ENCODE results near the gene VAV3. TPM values are rescaled to one million over a fixed set of nuclear protein-coding genes. Genes with fewer than 3 reads are reported as not detected.

Gene VAV3
- total RNA-seq, 1 experiment from 2014 or later = 10.0 TPM

GRCh38 chr1:107788206-107789202, 176.5 kb downstream of the VAV3 start:
- no peaks in the 10 kb centered on the region for H3K27me3 Mint-ChIP-seq (ENCODE audit: low read depth)
- no peaks in the 10 kb centered on the region for H3K36me3 Mint-ChIP-seq
- ChIA-PET CTCF (interaction anchor here (1.2 kb wide), 1 partner anchor 337 kb away, joined by 5 read pairs; no protein-coding TSS in a partner anchor), POLR2A (no interaction called here)
- H3K4me3 Mint-ChIP-seq = no peak overlapping the region
- no peak overlapping the region for H3K27ac Mint-ChIP-seq
- peaks cover 21% of the 10 kb centered on the region for H3K4me1 Mint-ChIP-seq
- ATAC-seq (no peak), DNase-seq (ENCODE audit: low spot score) (no peak)
- TF ChIP-seq RORB (CRISPR knock-in tag; IDR thresholded peaks at IDR 0.05) = no peak
- TF ChIP-seq NFE2L1 (CRISPR knock-in tag; IDR thresholded peaks at IDR 0.05) = no peak
- TF ChIP-seq E2F5 (CRISPR knock-in tag; IDR thresholded peaks at IDR 0.05) = no peak
- TF ChIP-seq STAT6 (CRISPR knock-in tag; conservative IDR thresholded peaks at IDR 0.05; ENCODE audit: low read depth) = no peak
- no peak for TF ChIP-seq CREB1 (CRISPR knock-in tag; IDR thresholded peaks at IDR 0.05)
- no peak for TF ChIP-seq ZBTB21 (CRISPR knock-in tag; IDR thresholded peaks at IDR 0.05; ENCODE audit: borderline replicate concordance)
- no peak for TF ChIP-seq SOX15 (CRISPR knock-in tag; IDR thresholded peaks at IDR 0.05)
- no peak for TF ChIP-seq GTF2I (CRISPR knock-in tag; conservative IDR thresholded peaks at IDR 0.05)
- no peak for TF ChIP-seq NR3C1 (CRISPR knock-in tag; conservative IDR thresholded peaks at IDR 0.05; ENCODE audit: low read depth)
- TF ChIP-seq KAT7 (CRISPR knock-in tag; IDR thresholded peaks at IDR 0.05; ENCODE audit: borderline replicate concordance) = no peak
- no peak for TF ChIP-seq ZNF317 (CRISPR knock-in tag; IDR thresholded peaks at IDR 0.05; ENCODE audit: borderline replicate concordance, low read depth)
- no peak for TF ChIP-seq ETV6 (CRISPR knock-in tag; IDR thresholded peaks at IDR 0.05)
- no peaks in the 10 kb centered on the region for H3K9me3 Mint-ChIP-seq

GRCh38 chr1:107787299-107787698, 177.7 kb downstream of the VAV3 start:
- ATAC-seq (peak; percentile 96), DNase-seq (ENCODE audit: low spot score) (peak; percentile 48)
- Mint-ChIP-seq H3K27me3 (ENCODE audit: low read depth) (no peaks in the 10 kb centered on the region), H3K4me1 (peaks cover 23% of the 10 kb centered on the region), H3K36me3 (no peaks in the 10 kb centered on the region), H3K27ac (no peak overlapping the region), H3K4me3 (no peak overlapping the region), H3K9me3 (no peaks in the 10 kb centered on the region)
- CTCF ChIA-PET = interaction anchor here (1.0 to 13.2 kb wide), 5 partner anchors 80 to 529 kb away, joined by 3 to 185 read pairs (median 5); no protein-coding TSS in a partner anchor
- no peak for TF ChIP-seq NR2C2 (CRISPR knock-in tag; IDR thresholded peaks at IDR 0.05)
- POLR2A ChIA-PET = no interaction called here

GRCh38 chr1:107786203-107786845, 178.7 kb downstream of the VAV3 start:
- no peak for ATAC-seq
- no peaks in the 10 kb centered on the region for H3K27me3 Mint-ChIP-seq (ENCODE audit: low read depth)

More at GRCh38 chr1:107786203-107786845, 178.7 kb downstream of the VAV3 start:
- ChIA-PET POLR2A (no interaction called here), CTCF (interaction anchor here (13.2 kb wide), 1 partner anchor 339 kb away, joined by 185 read pairs; no protein-coding TSS in a partner anchor)
- H3K36me3 Mint-ChIP-seq = no peaks in the 10 kb centered on the region
- peaks cover 26% of the 10 kb centered on the region for H3K4me1 Mint-ChIP-seq
- DNase-seq (ENCODE audit: low spot score) = no peak
- H3K27ac Mint-ChIP-seq = no peak overlapping the region
- TF ChIP-seq HMGXB4 (CRISPR knock-in tag; IDR thresholded peaks at IDR 0.05) (no peak), CDX4 (CRISPR knock-in tag; IDR thresholded peaks at IDR 0.05; ENCODE audit: borderline replicate concordance) (no peak), PREB (CRISPR knock-in tag; IDR thresholded peaks at IDR 0.05; ENCODE audit: borderline replicate concordance) (no peak), ZBTB43 (CRISPR knock-in tag; IDR thresholded peaks at IDR 0.05) (no peak), ATF3 (CRISPR knock-in tag; conservative IDR thresholded peaks at IDR 0.05) (no peak), MYBL2 (CRISPR knock-in tag; IDR thresholded peaks at IDR 0.05) (no peak), ZNF121 (CRISPR knock-in tag; IDR thresholded peaks at IDR 0.05) (no peak)
- H3K9me3 Mint-ChIP-seq = no peaks in the 10 kb centered on the region
- H3K4me3 Mint-ChIP-seq = no peak overlapping the region

Measured in WTC11 (cell line).